Gastroesophageal sphincter (tissue), 3 donors: Measurements from ENCODE around the gene TRAPPC4.

ENCODE experiments used
- CTCF ChIP-seq, 4 experiments: fragments of 200-600 bp in 2 of 4; fragments of 450-650 bp in 2 of 4; sonication (generic) in 1 of 4; IDR thresholded peaks; one replicate each; pipeline ENCODE4 v1.5.1; 2017 to 2019; ENCODE audit warnings: antibody characterized with exemption in 4 of 4, mild to moderate bottlenecking in 2 of 4, moderate library complexity in 2 of 4
- EP300 ChIP-seq: sonication (generic); formaldehyde crosslinking; IDR thresholded peaks from one replicate; pipeline ENCODE4 v1.6.1; 2017; ENCODE audit warnings: antibody characterized with exemption, mild to moderate bottlenecking
- POLR2A ChIP-seq, 2 donors: fragments of 450-650 bp; IDR thresholded peaks; one replicate each; pipeline ENCODE4 v1.6.1; 2017; ENCODE audit warnings: antibody characterized with exemption in 2 of 2, mild to moderate bottlenecking in 2 of 2, moderate library complexity in 1 of 2

DNA sequence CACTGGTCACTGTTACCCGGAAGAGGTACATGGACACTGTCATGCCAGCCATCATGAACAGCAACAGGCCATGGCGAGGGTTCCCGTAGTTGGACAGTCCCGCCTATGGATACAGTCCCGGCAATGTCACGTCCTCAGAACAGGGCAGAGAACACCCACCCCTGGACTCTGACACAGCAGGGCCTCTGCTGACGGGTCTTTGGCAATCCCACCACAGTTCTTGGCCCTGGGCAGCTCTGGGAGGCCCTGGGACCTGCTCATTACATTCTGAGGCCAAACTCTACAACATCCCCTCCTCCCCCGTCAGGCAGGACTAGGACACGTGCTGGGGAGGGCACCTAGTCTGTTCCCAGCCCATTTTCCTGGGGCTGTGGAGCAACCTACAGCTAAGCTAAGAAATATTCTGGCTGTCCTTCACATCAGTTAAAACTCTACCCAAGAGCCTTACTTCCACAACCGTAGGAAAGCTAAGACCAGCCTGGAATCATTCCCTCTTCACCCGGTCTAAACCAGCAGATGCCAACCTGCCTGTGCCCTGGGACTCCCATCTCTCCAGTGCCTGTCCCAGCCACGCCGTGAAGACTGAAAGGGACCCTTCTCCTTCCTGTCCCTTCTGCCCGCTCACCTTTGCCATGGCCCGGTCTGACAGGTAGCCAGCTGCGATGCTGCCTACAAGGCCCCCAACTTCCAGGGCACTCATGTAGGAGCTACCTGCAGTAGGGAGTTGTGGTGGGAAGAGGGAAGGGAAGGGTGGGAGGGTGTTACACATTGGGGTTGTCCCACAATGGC lies 7.6 kb downstream of the TRAPPC4 start:
- TF ChIP-seq EP300: no peak
- no peak for TF ChIP-seq POLR2A (IDR thresholded peaks at IDR 0.05)
- TF ChIP-seq CTCF (IDR thresholded peaks at IDR 0.05): no peak
